Thymus (tissue), 2 donors: Measurements from ENCODE around the gene SLC35G4. TPM values are rescaled to one million over a fixed set of nuclear protein-coding genes. Genes with fewer than 3 reads are reported as not detected.

Experiments
- polyA plus RNA-seq: library from polyadenylated mRNA; stranded (reverse); fragments of 200-250 nt; gene quantifications from one replicate; pipeline ENCODE4 v1.2.3, GENCODE V29; 2013
- total RNA-seq: library from RNA; stranded (reverse); fragments of 120-200 nt; gene quantifications from one replicate; pipeline ENCODE4 v1.2.4, GENCODE V29; 2013
- donor health status: healthy.

SLC35G4 gene
- total and polyA plus RNA-seq, 2 donors, result 0.05 TPM; not detected in 1

Other genes starting within 250 kb of the SLC35G4 start
- 1.7 TPM for gene GNAL, start 79.7 kb downstream of the SLC35G4 start, total RNA-seq
- gene GNAL, start 79.7 kb downstream of the SLC35G4 start, polyA plus RNA-seq, result 7.5 TPM
- 38.0 TPM for gene CHMP1B, start 241.8 kb downstream of the SLC35G4 start, total RNA-seq
- 74.2 TPM for gene CHMP1B, start 241.8 kb downstream of the SLC35G4 start, polyA plus RNA-seq